Measurements from ENCODE around the gene KLHDC3. TPM values are rescaled to one million over a fixed set of nuclear protein-coding genes. Genes with fewer than 3 reads are reported as not detected.

The KLHDC3 gene
- polyA plus RNA-seq, 1 experiment = 41.3 TPM

DNA sequence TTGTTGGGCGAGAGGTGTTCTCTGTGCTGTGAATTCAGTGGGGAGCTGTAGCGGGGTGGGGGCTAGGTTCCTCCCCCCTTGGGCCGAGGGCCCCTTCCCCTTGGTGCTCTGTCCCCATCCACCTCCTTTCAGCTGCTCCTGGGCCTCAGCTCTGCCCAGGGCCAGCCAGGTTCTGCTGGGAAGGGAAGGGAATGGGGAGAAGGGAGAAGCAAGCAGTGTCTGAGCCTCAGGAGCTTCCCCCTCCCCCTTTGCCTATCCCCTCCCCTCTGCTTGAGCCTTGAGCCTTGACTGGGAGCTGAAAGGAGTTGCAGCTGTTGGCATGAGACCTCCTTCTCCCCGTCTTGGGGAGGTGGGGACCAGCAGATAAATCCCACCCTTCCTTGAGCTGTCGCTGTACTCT, 6.8 kb downstream of the KLHDC3 start:
- Histone ChIP-seq H3K4me3 (ENCODE audit: low read depth, low read length) (no peak overlapping the region; the same call in 1 of the 2 replicates), H3K9me3 (ENCODE audit: control insufficient read depth, insufficient read depth, low read length) (no peaks in the 10 kb centered on the region; the same call in 1 of the 2 replicates), H3K27ac (ENCODE audit: low read depth, low read length) (peak overlapping the region; percentile 85), H3K27me3 (ENCODE audit: control insufficient read depth, insufficient read depth, low read length) (no peaks in the 10 kb centered on the region)
- ChIA-PET POLR2A (interaction anchor here (0.6 to 2.9 kb wide), 8 partner anchors 12 to 162 kb away, joined by 3 to 12 read pairs (median 4); partner anchors contain the start of genes CUL7, CUL9, KLC4 and MRPL2), CTCF (interaction anchor here (0.6 to 1.1 kb wide), 4 partner anchors 100 to 208 kb away, joined by 3 to 8 read pairs (median 4); partner anchors contain the start of gene DNPH1)
- TF ChIP-seq, protein P1, sequence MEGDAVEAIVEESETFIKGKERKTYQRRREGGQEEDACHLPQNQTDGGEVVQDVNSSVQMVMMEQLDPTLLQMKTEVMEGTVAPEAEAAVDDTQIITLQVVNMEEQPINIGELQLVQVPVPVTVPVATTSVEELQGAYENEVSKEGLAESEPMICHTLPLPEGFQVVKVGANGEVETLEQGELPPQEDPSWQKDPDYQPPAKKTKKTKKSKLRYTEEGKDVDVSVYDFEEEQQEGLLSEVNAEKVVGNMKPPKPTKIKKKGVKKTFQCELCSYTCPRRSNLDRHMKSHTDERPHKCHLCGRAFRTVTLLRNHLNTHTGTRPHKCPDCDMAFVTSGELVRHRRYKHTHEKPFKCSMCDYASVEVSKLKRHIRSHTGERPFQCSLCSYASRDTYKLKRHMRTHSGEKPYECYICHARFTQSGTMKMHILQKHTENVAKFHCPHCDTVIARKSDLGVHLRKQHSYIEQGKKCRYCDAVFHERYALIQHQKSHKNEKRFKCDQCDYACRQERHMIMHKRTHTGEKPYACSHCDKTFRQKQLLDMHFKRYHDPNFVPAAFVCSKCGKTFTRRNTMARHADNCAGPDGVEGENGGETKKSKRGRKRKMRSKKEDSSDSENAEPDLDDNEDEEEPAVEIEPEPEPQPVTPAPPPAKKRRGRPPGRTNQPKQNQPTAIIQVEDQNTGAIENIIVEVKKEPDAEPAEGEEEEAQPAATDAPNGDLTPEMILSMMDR (IDR thresholded peaks at IDR 0.05; ENCODE audit: low read depth, low read length) = no peak
- DNase-seq (ENCODE audit: low read depth, low spot score) = no peak

- Histone ChIP-seq H3K4me3 (ENCODE audit: low read depth, low read length) (peak within 1 kb of the TSS; percentile 93), H3K27ac (ENCODE audit: low read depth, low read length) (peak within 1 kb of the TSS; percentile 85), H3K9me3 (ENCODE audit: control insufficient read depth, insufficient read depth, low read length) (no peaks in the 10 kb centered on the region; the same call in 1 of the 2 replicates), H3K27me3 (ENCODE audit: control insufficient read depth, insufficient read depth, low read length) (no peaks in the 10 kb centered on the region)
- TF ChIP-seq, protein P1 (IDR thresholded peaks at IDR 0.05; ENCODE audit: low read depth, low read length) = no peak
- DNase-seq (ENCODE audit: low read depth, low spot score) = no peak
- ChIA-PET POLR2A (interaction anchor here (0.6 to 2.9 kb wide), 9 partner anchors 11 to 460 kb away, joined by 3 to 12 read pairs (median 4); partner anchors contain the start of genes CNPY3, CUL7, CUL9 and KLC4), CTCF (interaction anchor here (0.6 to 1.1 kb wide), 4 partner anchors 100 to 208 kb away, joined by 3 to 8 read pairs (median 4); partner anchors contain the start of gene DNPH1)
These were observed 7.4 kb downstream of the KLHDC3 start, which contains the start of gene RRP36 for GRCh38 chr6:43021270-43022047. TSS of gene RRP36 (plus strand) at chr6:43021623. CDS start at chr6:43021655, 32 bp downstream.

- POLR2A ChIA-PET = interaction anchor here (0.6 kb wide), 1 partner anchor 145 kb away, joined by 3 read pairs; the partner anchor contains the start of gene RPL7L1
- no peak for DNase-seq (ENCODE audit: low read depth, low spot score)
These were observed 10.4 kb downstream of the KLHDC3 start for GRCh38 chr6:43024436-43024835.

GRCh38 chr6:43026365-43026764, 12.3 kb downstream of the KLHDC3 start:
- ChIA-PET CTCF (no interaction called here), POLR2A (interaction anchor here (0.6 kb wide), 1 partner anchor 129 kb away, joined by 3 read pairs; no protein-coding TSS in a partner anchor)
- TF ChIP-seq, protein P1 (IDR thresholded peaks at IDR 0.05; ENCODE audit: low read depth, low read length) = no peak
- DNase-seq (ENCODE audit: low read depth, low spot score) = no peak
- Histone ChIP-seq H3K9me3 (ENCODE audit: control insufficient read depth, insufficient read depth, low read length) (no peaks in the 10 kb centered on the region), H3K4me3 (ENCODE audit: low read depth, low read length) (no peak overlapping the region), H3K27ac (ENCODE audit: low read depth, low read length) (peak overlapping the region; percentile 11), H3K27me3 (ENCODE audit: control insufficient read depth, insufficient read depth, low read length) (no peaks in the 10 kb centered on the region)

More at GRCh38 chr6:43024436-43024835, 10.4 kb downstream of the KLHDC3 start:
- no peaks in the 10 kb centered on the region for H3K9me3 ChIP-seq (ENCODE audit: control insufficient read depth, insufficient read depth, low read length)
- TF ChIP-seq, protein P1 (IDR thresholded peaks at IDR 0.05; ENCODE audit: low read depth, low read length) = no peak
- no peaks in the 10 kb centered on the region for H3K27me3 ChIP-seq (ENCODE audit: control insufficient read depth, insufficient read depth, low read length)
- CTCF ChIA-PET = no interaction called here
- no peak overlapping the region for H3K27ac ChIP-seq (ENCODE audit: low read depth, low read length)
- H3K4me3 ChIP-seq (ENCODE audit: low read depth, low read length) = no peak overlapping the region

Measured in AG04450 (cell line).